HepG2 (cell line): ENCODE measurements around the gene SDR42E2. TPM values are rescaled to one million over a fixed set of nuclear protein-coding genes. Genes with fewer than 3 reads are reported as not detected.
A peak's percentile ranks its signal among the peaks of the same experiment; 100 is the strongest.

Experiments
- ELF1 ChIP-seq: sonication (generic); formaldehyde crosslinking; IDR thresholded peaks from 2 replicates; pipeline ENCODE4 v1.4.0; 2020; ENCODE audit warnings: missing genetic modification reagents
- GATA4 ChIP-seq: sonication (generic); IDR thresholded peaks from 2 replicates; pipeline ENCODE4 v1.6.1; 2016; ENCODE audit warnings: antibody characterized with exemption, low read depth, borderline replicate concordance
- GTF3A ChIP-seq: sonication (generic); formaldehyde crosslinking; conservative IDR thresholded peaks from 2 replicates; pipeline ENCODE4 v1.4.0; 2020; ENCODE audit warnings: mild to moderate bottlenecking, missing genetic modification reagents
- KLF13 ChIP-seq: sonication (generic); formaldehyde crosslinking; IDR thresholded peaks from 2 replicates; pipeline ENCODE4 v1.4.0; 2020; ENCODE audit warnings: mild to moderate bottlenecking, missing genetic modification reagents
- MXD4 ChIP-seq: IDR thresholded peaks from 2 replicates; pipeline ENCODE4 v1.6.1; 2016; ENCODE audit warnings: mild to moderate bottlenecking, missing biosample characterization, missing genetic modification reagents
- PITX1 ChIP-seq: sonication (generic); formaldehyde crosslinking; IDR thresholded peaks from 2 replicates; pipeline ENCODE4 v1.5.1; 2020; ENCODE audit warnings: mild to moderate bottlenecking, missing genetic modification reagents
- SAP130 ChIP-seq: IDR thresholded peaks from 2 replicates; pipeline ENCODE4 v1.6.1; 2016; ENCODE audit warnings: low read depth
- SKI ChIP-seq: fragments of 450-650 bp; IDR thresholded peaks from one replicate; pipeline ENCODE4 v1.6.1; 2018; ENCODE audit warnings: mild to moderate bottlenecking; ENCODE audit not compliant: partially characterized antibody
- SPEN ChIP-seq: sonication (generic); formaldehyde crosslinking; IDR thresholded peaks from 2 replicates; pipeline ENCODE4 v1.5.1; 2020; ENCODE audit warnings: low read depth, mild to moderate bottlenecking, missing genetic modification reagents
- ZFP36L2 ChIP-seq: sonication (generic); formaldehyde crosslinking; IDR thresholded peaks from 2 replicates; pipeline ENCODE4 v1.4.0; 2020; ENCODE audit warnings: missing genetic modification reagents
- ZMYM3 ChIP-seq: sonication (generic); formaldehyde crosslinking; IDR thresholded peaks from 2 replicates; pipeline ENCODE4 v1.5.1; 2020; ENCODE audit warnings: mild to moderate bottlenecking, missing genetic modification reagents
- ZNF317 ChIP-seq: sonication (generic); formaldehyde crosslinking; IDR thresholded peaks from 2 replicates; pipeline ENCODE4 v1.5.0; 2020; ENCODE audit warnings: mild to moderate bottlenecking, missing genetic modification reagents
- ZNF546 ChIP-seq: sonication (generic); formaldehyde crosslinking; conservative IDR thresholded peaks from 2 replicates; pipeline ENCODE4 v1.8.1; 2023; ENCODE audit warnings: mild to moderate bottlenecking, missing genetic modification reagents
- ZNF563 ChIP-seq: sonication (generic); formaldehyde crosslinking; IDR thresholded peaks from 2 replicates; pipeline ENCODE4 v1.8.0; 2022; ENCODE audit warnings: mild to moderate bottlenecking, moderate library complexity, missing genetic modification reagents
- polyA plus RNA-seq, 8 experiments: library from polyadenylated mRNA; depleted of rRNA in 3 of 8; stranded (reverse) in 7 of 8; unstranded in 1 of 8; fragments of >200 nt; fragmentation: Illumina TruSeq in 4 of 8; extraction: Trizol in 4 of 8; gene quantifications; 2 replicates each; pipeline versions ENCODE4 v1.2.1 to v1.2.3, GENCODE V29; 2011 to 2016; ENCODE audit warnings: low read depth in 4 of 8, missing spikeins in 1 of 8, mixed read lengths in 1 of 8; ENCODE audit not compliant: insufficient read depth in 1 of 8
- total RNA-seq, 5 experiments: library from RNA; depleted of rRNA; stranded (reverse); fragments of >200 nt; fragmentation: Illumina TruSeq; extraction: Trizol; gene quantifications; 2 replicates each; pipeline ENCODE4 v1.2.3, GENCODE V29; 2016; ENCODE audit warnings: low read depth in 1 of 5
- TF ChIP-seq, protein P1 (sequence below): sonication (generic); formaldehyde crosslinking; IDR thresholded peaks from 2 replicates; pipeline ENCODE4 v1.4.0; 2020; ENCODE audit warnings: low read depth, mild to moderate bottlenecking, missing genetic modification reagents
- TF ChIP-seq, protein P2 (sequence below): sonication (generic); formaldehyde crosslinking; IDR thresholded peaks from 2 replicates; pipeline ENCODE4 v1.5.1; 2020; ENCODE audit warnings: mild to moderate bottlenecking, missing genetic modification reagents, moderate library complexity
- TF ChIP-seq, protein P3 (sequence below): IDR thresholded peaks from 2 replicates; pipeline ENCODE4 v1.6.1; 2016; ENCODE audit warnings: mild to moderate bottlenecking
- TF ChIP-seq, protein P4 (sequence below): sonication (generic); formaldehyde crosslinking; IDR thresholded peaks from 2 replicates; pipeline ENCODE4 v1.8.1; 2022; ENCODE audit warnings: low read depth, mild to moderate bottlenecking, missing genetic modification reagents
- TF ChIP-seq, protein P5 (sequence below): sonication (generic); formaldehyde crosslinking; IDR thresholded peaks from 2 replicates; pipeline ENCODE4 v1.9.0; 2021; ENCODE audit warnings: missing genetic modification reagents, borderline replicate concordance
- TF ChIP-seq, protein P6 (sequence below): sonication (generic); formaldehyde crosslinking; IDR thresholded peaks from 2 replicates; pipeline ENCODE4 v1.4.0; 2020; ENCODE audit warnings: mild to moderate bottlenecking, missing genetic modification reagents

SDR42E2 gene
- total and polyA plus RNA-seq, 2 of the 13 experiments (the other 11 are each of a cell fraction or from before 2014, with no cell fraction given) = 0.05 to 0.11 TPM

DNA sequence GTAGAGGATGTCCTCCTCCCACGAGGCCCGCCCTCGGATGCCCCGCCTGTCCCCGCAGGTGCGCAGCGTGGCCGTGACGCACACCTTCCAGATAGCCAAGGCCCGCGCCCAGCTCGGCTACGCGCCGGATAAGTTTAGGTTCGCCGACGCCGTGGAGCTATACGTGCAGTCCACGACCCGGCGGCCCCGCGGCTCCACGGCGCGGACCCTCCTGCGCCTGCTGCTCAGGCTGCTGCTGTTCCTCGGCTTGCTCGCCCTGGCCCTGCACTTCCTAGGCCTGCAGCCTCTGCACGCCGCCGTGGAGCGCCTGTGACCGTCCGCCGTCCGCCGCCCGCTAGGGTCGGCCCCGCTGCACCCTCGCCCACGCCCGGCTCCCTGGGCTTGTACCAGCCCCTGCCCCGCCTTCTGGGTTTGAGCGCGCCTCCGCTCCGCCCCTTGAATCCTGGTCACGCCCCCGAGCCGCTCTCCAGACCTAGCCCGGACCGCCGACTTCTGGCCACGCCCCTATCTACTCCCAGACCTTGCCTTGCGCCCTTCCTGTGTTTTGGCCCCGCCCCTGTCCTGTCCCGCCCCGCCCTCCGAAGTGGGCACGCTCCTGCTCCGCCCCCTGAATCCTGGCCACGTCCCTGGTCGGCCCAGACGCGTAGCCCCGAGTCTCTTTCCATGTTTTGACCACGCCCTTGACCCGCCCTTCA lies 27.9 kb downstream of the SDR42E2 start (continued):
- TF ChIP-seq SAP130 (peak; percentile 93; the same call in 1 of the 2 replicates), KLF13 (CRISPR knock-in tag) (peak; percentile 98), ZNF563 (peak; percentile 98), ZMYM3 (CRISPR knock-in tag) (no peak), SPEN (peak; percentile 92), MXD4 (CRISPR knock-in tag) (peak; percentile 94), ZNF317 (peak; percentile 57; the same call in 1 of the 2 replicates), ZNF546 (CRISPR knock-in tag) (peak; percentile 92), SKI (no peak), GTF3A (peak; percentile 80; the same call in 1 of the 2 replicates), ZFP36L2 (peak; percentile 48; the same call in 1 of the 2 replicates), ELF1 (CRISPR knock-in tag) (peak; percentile 57), PITX1 (no peak; the same call in 1 of the 2 replicates), GATA4 (no peak)
- TF ChIP-seq, protein P1, sequence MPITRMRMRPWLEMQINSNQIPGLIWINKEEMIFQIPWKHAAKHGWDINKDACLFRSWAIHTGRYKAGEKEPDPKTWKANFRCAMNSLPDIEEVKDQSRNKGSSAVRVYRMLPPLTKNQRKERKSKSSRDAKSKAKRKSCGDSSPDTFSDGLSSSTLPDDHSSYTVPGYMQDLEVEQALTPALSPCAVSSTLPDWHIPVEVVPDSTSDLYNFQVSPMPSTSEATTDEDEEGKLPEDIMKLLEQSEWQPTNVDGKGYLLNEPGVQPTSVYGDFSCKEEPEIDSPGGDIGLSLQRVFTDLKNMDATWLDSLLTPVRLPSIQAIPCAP (CRISPR knock-in tag) = 0 out of 2 replicates have a peak, but pooled peaks have one; percentile 47
- TF ChIP-seq, protein P2, sequence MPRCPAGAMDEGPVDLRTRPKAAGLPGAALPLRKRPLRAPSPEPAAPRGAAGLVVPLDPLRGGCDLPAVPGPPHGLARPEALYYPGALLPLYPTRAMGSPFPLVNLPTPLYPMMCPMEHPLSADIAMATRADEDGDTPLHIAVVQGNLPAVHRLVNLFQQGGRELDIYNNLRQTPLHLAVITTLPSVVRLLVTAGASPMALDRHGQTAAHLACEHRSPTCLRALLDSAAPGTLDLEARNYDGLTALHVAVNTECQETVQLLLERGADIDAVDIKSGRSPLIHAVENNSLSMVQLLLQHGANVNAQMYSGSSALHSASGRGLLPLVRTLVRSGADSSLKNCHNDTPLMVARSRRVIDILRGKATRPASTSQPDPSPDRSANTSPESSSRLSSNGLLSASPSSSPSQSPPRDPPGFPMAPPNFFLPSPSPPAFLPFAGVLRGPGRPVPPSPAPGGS (CRISPR knock-in tag) = peak; percentile 98
- TF ChIP-seq, protein P3, sequence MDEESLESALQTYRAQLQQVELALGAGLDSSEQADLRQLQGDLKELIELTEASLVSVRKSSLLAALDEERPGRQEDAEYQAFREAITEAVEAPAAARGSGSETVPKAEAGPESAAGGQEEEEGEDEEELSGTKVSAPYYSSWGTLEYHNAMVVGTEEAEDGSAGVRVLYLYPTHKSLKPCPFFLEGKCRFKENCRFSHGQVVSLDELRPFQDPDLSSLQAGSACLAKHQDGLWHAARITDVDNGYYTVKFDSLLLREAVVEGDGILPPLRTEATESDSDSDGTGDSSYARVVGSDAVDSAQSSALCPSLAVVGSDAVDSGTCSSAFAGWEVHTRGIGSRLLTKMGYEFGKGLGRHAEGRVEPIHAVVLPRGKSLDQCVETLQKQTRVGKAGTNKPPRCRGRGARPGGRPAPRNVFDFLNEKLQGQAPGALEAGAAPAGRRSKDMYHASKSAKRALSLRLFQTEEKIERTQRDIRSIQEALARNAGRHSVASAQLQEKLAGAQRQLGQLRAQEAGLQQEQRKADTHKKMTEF = peak; percentile 81
- TF ChIP-seq, protein P4, sequence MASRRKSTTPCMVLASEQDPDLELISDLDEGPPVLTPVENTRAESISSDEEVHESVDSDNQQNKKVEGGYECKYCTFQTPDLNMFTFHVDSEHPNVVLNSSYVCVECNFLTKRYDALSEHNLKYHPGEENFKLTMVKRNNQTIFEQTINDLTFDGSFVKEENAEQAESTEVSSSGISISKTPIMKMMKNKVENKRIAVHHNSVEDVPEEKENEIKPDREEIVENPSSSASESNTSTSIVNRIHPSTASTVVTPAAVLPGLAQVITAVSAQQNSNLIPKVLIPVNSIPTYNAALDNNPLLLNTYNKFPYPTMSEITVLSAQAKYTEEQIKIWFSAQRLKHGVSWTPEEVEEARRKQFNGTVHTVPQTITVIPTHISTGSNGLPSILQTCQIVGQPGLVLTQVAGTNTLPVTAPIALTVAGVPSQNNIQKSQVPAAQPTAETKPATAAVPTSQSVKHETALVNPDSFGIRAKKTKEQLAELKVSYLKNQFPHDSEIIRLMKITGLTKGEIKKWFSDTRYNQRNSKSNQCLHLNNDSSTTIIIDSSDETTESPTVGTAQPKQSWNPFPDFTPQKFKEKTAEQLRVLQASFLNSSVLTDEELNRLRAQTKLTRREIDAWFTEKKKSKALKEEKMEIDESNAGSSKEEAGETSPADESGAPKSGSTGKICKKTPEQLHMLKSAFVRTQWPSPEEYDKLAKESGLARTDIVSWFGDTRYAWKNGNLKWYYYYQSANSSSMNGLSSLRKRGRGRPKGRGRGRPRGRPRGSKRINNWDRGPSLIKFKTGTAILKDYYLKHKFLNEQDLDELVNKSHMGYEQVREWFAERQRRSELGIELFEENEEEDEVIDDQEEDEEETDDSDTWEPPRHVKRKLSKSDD = peak; percentile 71
- TF ChIP-seq, protein P5, sequence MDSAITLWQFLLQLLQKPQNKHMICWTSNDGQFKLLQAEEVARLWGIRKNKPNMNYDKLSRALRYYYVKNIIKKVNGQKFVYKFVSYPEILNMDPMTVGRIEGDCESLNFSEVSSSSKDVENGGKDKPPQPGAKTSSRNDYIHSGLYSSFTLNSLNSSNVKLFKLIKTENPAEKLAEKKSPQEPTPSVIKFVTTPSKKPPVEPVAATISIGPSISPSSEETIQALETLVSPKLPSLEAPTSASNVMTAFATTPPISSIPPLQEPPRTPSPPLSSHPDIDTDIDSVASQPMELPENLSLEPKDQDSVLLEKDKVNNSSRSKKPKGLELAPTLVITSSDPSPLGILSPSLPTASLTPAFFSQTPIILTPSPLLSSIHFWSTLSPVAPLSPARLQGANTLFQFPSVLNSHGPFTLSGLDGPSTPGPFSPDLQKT (CRISPR knock-in tag) = peak; percentile 90
- TF ChIP-seq, protein P6, sequence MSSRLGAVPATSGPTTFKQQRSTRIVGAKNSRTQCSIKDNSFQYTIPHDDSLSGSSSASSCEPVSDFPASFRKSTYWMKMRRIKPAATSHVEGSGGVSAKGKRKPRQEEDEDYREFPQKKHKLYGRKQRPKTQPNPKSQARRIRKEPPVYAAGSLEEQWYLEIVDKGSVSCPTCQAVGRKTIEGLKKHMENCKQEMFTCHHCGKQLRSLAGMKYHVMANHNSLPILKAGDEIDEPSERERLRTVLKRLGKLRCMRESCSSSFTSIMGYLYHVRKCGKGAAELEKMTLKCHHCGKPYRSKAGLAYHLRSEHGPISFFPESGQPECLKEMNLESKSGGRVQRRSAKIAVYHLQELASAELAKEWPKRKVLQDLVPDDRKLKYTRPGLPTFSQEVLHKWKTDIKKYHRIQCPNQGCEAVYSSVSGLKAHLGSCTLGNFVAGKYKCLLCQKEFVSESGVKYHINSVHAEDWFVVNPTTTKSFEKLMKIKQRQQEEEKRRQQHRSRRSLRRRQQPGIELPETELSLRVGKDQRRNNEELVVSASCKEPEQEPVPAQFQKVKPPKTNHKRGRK (CRISPR knock-in tag) = peak; percentile 88; the same call in 1 of the 2 replicates
